GM19025 (cell line): ENCODE measurements around the gene MYH15.

ENCODE experiments used
- ATAC-seq: cut with Tn5 transposase; IDR thresholded peaks from one replicate; pipeline ENCODE4 v1.9.1; 2021; ENCODE audit warnings: mild to moderate bottlenecking, low read depth, moderate library complexity; ENCODE audit not compliant: unreplicated experiment

The MYH15 gene

DNA sequence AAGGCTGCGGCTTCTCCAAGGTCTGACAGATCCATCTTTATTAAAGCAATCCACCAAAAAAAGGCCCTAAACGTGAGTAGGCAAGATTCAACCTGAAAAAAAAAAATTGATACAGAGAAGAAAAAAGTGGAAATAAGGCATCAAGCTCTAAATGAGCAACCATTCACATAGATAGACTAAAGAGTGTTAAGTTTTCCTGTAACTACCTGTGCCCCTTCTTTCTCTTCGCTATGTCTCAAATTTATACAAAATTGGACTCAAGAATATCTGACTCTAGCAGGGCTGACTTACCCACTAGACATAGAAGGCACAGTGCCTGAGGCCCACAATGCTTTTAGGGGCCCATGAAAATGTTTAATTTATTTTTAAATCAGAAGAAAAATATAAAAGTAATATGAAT, at the start of gene MYH15:
Gene MYH15 (minus strand): TSS at position 101 of the 400 bp plus-strand sequence. CDS start 66 bp downstream, at position 35.
- ATAC-seq, result no peak

DNA sequence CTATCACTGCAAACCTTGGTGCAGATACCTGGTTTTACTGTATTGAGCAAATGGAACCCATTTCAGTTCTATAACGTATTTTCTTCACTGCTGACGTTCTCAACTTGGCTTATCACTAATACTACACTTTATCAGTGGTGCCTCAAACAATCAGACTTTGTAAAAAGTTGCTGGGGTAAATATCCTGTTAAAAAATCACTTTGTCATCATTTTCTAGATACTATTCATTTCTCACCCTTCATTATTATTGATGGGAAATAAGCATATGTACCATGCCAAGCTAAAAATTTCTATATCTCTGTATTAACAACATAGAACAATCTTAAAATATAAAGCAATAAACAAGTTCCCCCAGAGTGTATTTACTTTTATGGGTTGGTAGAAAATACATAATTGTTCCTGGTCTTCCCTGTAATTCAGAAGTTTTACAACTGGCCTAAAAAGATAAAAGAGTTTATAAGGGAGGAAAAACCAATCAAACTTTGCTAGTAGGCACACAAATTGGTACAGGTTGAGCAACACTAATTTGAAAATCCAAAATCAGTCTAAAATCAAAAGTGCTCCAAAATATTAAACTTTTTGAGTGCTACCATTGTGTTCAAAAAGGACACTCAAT, 45.7 kb upstream of the MYH15 start:
- no peak for ATAC-seq

DNA sequence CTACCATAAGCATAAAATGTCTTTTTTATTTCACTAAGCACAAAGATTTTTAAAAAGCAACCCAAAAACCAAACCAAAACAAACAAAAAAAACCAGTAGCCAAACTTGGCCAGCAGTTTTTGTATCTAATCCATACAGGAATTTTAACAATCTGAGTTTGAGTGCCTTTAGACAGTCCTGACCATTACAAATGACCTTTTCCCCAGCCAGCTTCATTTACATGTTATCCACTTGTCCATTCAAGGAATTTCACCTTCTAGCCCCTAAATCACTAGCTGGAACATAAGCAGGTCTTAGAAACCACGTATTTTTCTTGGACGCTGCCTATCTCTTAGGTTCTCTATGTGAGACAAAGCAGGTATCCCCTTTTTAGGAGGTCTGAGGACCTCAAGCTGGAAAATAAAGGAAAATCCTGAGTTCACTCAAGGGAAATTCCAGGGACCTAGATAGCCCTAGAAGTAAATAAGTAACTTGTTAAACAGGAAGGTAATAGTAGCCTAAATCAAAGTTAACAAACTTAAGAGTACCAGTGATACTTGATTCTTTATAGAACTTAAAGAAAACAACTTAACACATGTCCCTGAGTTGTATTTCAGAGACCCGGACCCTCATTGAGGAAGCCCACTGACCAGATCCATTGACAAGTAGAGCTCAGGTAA, 44.6 kb upstream of the MYH15 start:
- no peak for ATAC-seq

DNA sequence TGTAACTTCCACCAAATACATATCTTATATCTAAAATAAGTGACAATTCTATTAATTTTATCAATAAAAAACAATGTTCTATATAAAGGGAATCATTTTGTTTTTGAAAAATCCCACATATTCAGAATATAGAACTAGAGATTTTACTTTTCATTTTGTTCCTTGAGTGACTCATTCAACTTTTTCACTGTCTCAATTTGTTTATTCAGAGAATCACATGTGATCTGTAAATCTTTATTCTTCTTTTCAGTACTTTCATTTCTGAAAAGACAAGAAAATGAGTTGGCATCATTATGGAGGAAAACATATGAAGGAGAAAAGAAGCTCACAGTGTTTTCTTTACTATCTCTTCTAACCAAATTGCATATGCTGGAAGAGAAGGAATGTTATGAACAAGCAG, 43.8 kb upstream of the MYH15 start:
- ATAC-seq, result no peak

DNA sequence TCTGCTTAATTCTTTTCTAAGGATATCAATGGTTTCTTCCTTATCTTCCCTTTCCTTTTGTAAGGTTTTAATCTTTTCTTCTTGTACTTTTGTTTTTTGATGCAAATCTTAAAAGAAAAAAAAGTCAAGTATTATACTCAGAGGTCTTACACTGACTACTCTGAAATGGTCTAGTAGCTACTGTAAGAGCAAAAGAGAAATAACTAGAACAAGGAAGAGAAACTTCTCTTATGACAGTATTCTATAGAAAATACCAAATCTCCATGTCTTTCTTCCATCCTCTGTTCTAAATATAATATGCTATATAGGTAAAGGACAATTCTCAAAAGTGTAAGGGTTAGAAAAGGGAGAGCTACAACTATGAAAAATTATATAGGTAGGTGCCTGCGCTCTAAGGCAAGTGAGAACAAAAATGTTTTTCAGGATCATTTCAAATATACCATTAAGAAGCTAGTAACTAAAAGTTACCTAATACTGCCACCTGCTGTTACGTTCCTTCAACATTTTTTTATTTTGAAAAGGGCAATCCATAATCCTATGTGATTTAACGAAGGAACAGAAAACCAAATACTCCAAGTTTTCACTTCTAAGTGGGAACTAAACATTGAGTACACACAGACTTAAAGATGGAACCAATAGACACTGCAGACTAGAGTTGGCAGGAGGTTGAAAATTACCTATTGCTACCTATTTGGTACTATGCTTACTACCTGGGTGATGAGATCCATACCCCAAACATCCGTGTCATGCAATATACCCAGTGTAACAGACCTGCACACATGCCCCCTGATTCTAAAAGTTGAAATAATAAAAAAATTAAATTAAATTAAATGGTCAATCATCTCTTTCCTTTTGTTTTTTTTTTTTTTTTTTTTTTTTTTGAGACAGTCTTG, 42.1 kb upstream of the MYH15 start:
- no peak for ATAC-seq

DNA sequence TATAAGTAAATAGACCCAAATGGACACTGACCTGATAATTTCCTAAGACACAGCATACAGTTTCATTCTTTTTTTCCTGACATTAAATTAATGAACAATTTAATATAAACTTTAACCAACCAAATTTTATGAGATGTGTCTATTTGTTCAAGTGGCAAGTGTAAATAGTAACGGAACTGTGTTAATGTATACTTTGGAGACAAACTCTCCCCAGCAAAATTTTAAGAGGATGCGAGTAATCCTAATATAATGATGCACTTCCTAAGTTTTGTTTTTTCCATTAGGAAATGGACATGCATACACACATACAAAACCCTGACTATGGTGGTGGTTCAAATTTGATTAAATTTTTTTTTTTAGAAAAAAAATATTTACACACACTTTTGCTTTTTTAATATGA, 38.5 kb upstream of the MYH15 start:
- no peak for ATAC-seq

DNA sequence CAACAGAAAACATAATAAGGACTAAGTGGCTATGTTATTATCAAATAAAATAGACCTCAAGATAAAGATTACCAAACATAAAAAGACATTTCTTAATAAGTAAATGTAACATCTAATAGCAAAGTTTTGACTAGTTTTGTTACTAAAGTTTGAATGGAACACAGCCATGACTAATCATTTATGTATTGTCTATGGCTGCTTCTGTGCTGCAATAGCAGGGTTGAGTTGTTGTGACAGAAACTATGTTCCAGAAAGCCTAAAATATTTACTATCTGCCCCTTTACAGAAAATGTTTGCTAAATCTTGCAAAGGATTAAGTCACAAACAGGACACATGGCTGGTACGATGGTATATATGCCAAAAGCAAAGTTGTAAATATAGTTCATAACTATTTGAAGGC, 37.9 kb upstream of the MYH15 start:
- ATAC-seq, result no peak

DNA sequence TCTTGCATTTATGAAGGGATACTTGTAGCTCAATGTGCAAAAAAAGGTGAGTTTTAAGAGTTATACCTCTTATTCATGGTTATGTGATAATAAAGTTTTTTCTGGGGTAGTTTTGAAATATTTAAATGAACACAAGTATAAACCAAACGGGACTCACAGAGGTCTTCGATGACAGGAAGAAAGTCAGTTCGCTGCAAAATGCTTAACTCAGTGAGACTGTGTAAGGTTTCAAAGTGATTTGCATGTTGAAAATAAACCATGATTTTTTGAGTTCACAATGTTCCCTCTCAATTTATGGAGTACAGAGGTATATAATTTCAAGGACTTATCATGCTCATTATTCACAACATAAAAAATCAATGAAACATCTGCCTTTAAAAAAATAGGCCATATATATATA, 36.3 kb upstream of the MYH15 start:
- no peak for ATAC-seq

DNA sequence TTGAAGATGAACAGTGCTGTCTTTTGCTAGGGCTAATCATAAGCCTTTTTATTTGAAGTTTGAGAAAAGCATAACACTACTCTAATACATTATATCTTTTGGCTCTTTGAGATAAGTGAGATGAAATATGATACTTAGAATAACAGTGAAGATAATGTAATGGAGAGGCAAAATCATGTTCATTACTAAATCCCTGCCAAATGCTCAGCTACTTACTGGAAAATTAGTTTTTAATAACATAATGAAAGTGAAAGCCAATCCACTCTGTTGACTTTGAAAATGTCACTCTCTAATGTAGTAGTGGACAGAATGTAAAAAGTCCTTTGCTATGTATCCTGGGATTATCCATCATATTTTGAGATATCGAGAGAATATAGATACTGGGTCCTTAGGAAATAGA, 35.9 kb upstream of the MYH15 start:
- no peak for ATAC-seq

DNA sequence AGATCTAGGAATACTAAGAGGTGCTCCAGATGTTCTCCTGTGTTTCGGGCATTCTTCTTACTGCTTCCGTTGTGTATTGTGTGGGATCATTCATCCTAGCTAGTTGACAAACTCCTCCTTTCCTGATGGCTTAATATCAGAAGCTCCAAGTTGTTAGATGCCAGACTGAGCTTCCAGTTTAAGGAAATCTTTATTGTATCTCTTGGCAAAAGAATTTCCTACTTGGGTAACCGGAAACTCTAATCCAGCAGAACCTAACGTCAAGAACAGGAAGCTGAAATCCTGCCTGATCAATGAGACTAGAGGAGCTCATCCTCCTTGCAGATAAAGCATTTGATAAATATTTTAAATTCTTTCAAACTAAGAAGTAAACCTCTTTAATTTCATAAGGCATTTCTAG, 27.7 kb upstream of the MYH15 start:
- ATAC-seq, result no peak

DNA sequence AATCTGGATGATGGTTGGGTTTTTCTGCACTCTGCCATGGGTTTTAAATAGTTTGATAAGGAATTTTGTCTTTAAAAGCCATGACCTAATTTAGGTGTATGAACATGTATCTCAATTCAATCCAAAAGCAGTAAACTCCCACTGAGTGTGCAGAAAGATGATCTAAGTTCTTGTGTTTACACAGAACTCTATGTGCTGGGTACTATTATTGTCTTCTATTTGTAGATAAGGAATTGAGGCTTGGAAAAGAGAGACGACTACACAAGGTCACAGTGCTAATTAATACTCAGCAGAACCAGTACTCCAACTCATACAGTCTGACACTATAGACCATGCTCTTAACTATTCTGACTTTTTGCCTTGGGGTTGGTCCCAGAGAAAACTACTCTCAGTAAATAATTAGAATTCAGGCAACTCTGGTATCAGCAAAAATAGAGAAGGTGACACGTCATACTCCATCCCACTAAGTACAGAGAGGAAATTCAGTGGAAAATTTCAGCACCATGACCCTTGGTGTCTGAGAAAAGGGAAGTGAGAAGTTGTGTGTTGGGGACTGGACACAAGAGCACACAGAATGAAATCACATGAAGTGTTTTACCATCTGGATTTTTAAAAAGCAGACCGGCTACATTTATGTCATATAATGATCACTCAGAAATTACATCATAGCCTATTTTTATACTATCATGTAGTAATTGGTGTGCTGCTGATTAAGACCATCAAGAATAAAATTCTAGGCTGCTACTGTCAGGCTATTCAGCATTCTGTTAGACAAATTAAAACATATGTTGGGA, 18.3 kb upstream of the MYH15 start:
- peak; percentile 73 for ATAC-seq

DNA sequence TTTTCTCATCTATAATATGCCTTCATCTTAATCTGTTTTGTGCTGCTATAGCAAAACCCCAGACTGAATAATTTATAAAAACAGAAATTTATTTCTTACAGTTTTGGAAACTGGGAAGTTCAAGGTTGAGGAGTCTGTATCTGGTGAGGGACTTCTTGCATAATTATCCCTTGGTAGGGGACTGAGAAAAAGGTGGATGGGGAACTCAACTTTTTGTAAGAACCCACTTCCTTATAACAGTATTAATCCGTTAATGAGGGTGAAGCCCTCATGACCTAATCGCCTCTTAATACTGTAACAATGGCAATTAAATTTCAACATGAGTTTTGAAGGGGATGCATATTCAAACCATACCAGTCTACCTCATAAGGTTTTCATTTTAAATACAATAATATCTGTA, 17.4 kb upstream of the MYH15 start:
- no peak for ATAC-seq

DNA sequence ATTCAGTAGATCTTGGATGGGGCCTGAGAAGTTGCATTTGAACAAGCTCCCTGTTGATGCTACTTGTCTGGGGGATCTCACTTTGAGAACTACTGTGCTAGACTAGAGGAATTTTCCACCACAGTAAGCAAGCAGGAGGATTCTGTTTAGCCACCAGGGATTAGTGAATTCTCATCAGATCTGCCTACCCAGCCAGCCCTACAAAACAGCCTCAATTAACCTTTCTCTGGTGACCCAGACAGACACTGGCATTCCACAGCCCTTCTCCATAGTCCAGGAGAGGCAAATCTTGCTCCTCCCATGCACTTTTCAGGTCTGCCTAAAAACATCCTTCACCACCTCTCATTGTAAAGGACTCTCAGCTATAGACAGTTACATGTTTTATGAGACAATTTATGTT, 16.7 kb upstream of the MYH15 start:
- ATAC-seq, result no peak

DNA sequence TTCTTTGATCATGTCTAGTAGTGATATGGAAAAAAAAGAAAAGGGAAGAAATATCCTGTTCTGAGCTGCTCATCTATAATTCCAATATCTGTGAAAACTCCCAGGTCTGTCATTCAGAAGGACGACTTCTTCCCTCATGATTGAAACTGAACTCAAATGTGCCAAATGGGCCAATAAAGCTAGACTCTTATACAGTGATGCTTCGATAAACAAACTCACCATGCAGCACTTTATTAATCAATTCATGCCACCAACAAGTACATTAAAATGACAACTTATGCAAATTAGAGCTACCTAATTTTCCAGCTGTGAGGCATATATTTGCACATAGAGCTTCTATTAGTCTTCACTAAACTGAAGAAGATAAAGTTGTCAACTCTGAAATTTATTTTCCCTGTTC, 15.6 kb upstream of the MYH15 start:
- ATAC-seq, result no peak

DNA sequence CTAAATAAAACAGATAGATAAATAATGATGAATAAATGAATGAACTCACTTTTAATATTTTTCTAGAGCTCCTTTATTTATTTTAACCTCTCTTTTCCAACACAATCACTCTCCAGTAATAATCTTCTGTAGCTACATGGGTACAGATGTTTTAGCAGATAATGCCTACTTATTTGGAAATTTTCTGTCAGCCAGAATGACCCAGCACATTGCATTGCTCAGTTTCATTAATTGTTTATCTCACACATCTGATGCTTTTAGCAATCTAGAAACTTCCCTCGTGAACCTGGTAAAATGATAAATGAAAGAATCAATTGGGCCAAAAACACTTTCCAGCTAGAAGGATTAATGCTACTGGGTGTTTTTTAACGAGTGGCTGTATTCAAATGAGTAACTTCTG, 14.9 kb upstream of the MYH15 start:
- no peak for ATAC-seq

DNA sequence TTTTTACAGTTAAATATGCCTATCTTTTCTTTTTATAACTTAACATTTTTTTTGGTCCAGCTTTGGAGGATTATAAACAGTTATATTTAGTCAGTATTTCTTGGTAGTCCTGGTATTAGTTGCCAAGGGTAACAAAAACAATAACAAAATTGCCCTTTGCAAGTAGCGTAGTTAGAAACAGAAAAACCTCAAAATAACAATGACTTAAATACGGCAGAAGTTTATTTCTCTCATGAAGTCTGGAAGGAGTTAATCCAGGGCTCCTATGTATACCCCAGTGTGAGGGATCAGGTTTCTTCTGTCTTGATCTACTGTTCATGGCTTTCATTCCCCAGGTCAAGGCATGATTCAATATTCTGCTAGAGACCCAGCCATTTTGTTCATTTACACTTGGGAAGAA, 14.1 kb upstream of the MYH15 start:
- no peak for ATAC-seq

DNA sequence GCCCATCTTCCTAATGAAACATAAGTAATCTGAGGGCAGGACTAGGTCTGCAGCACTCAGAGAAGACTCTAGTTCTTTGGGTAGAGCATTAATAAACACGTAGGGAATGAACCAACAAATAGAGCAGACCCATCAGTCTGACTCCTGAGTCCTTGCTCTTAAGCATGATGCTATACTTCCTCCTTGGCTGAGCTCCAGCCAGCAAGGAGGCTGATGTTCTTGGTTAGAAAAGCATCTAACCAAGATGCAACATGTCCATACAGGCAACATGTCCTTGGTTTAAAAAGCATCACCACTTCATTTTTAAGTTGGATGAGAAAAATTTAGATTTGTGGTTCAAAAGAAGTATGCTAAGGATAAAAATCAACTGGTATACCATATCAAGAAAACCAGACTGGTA, 8.5 kb upstream of the MYH15 start:
- no peak for ATAC-seq

DNA sequence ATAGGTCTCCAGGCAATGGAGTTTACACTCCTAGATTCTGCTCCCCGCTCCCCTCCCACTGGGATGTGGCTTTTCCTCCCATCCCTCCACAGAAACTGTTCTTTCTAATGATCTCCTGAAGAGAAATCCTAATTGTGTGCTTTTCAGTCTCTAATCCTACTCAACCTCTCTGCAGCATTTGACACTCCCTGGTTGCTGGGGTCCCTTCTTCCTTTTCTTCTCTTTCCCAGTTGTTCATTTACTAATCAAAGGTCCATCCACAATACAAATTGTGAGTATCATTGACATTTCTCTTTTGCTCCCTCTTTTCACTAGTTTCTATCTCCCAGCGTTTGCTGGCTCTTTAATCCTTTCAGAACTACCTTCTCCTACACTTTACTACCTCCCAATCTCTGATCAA, 6.5 kb upstream of the MYH15 start:
- no peak for ATAC-seq

DNA sequence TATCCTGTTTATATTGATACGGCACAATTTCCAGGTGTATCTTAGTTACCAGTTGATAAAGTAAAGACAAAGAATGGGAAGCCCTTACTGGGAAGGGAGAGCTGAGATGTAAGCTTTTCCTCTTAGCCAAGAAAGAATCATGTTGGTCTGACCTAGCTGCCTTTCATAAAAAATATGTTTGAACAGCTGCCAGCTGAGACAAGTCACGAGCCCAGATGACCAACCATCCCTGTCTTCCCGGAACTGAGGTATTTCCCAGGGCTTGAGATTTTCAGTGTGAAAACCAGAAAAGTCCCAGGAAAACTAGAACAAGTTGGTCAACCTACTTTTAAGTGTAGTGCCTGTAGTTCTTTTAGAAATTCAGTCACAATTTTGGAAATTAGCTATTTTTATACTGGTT, 3.6 kb upstream of the MYH15 start:
- no peak for ATAC-seq

DNA sequence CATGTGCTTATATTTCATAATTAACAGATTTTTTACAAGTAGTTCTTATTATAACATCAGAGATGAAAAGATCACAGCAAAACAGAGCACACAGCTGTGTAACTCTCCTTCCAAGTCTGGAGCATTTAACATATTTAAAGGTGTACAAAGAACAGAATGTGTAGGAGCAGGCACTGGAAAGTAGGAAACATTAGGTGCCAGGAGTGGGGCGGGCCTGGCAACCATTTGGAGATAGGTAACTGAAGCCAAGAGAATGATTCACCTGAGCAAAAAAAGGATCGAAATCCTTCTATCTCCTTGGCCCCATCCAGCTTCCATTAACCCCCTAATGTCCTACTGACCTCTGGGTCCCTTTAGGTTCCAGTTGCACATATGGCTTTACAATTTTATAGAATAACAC, 2.3 kb upstream of the MYH15 start:
- ATAC-seq, result no peak

DNA sequence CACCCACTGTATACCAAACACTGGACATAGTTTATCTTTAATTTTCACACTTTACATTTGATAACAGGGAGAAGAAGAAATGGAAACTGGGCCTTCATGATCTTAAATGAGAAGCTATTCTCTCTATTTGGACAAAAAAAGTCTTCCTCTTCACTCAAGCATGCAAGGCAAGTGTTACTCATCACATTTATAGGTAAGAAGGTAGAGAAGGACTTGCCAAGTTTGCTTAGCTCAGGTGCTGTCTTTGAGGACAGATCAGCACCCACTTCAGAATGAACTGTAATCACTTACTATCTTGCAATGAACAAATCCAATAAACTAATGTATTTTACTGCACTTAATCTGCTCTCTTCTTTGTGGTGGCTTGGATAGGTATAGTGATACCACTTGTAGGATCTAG, 1.1 kb upstream of the MYH15 start:
- no peak for ATAC-seq
